ENCODE data around the gene ELL. TPM values are rescaled to one million over a fixed set of nuclear protein-coding genes. Genes with fewer than 3 reads are reported as not detected.

ELL gene
- total RNA-seq, 2 experiments from 2014 or later, result 46.2 to 46.8 TPM

- H3K4me3 Mint-ChIP-seq, result no peak overlapping the region
- ChIA-PET CTCF (interaction anchor here (1.1 kb wide), 1 partner anchor 13 kb away, joined by 5 read pairs; no protein-coding TSS in a partner anchor), POLR2A (no interaction called here)
These were observed 120.2 kb downstream of the ELL start for GRCh38 chr19:18401580-18402112.

GRCh38 chr19:18399008-18399407 lies 122.9 kb downstream of the ELL start:
- H3K4me3 Mint-ChIP-seq, result no peak overlapping the region
- H3K27ac Mint-ChIP-seq, result no peak overlapping the region
- DNase-seq, result peak in 1 of 14 experiments; percentile 40

More at GRCh38 chr19:18401580-18402112, 120.2 kb downstream of the ELL start:
- Histone ChIP-seq H3K9me3 (ENCODE audit: control insufficient read depth in 1 of 2, insufficient read depth in 1 of 2, low read length in 2 of 2) (no peaks in the 10 kb centered on the region), H3K27ac (ENCODE audit: low read depth in 1 of 2, low read length in 2 of 2) (no peak overlapping the region), H3K27me3 (ENCODE audit: control insufficient read depth in 1 of 2, insufficient read depth in 2 of 2, low read length in 2 of 2) (peaks cover 11 to 17% of the 10 kb centered on the region in 2 experiments), H3K36me3 (ENCODE audit: insufficient read depth, low read length) (no peaks in the 10 kb centered on the region), H3K4me1 (ENCODE audit: insufficient read depth, low read length) (peaks cover 10% of the 10 kb centered on the region), H3K4me3 (ENCODE audit: low read length) (no peak overlapping the region)
- no peaks in the 10 kb centered on the region for H3K9me3 Mint-ChIP-seq
- no peaks in the 10 kb centered on the region for H3K4me1 Mint-ChIP-seq (ENCODE audit: low read depth)
- DNase-seq, result peak in 3 of 14 experiments; percentile 34 to 77 (median 64)
- no peak for TF ChIP-seq CTCF (IDR thresholded peaks at IDR 0.05)
- intact Hi-C loops (cut with DNase I, micrococcal nuclease), result no loop called here
- H3K27me3 Mint-ChIP-seq, result peaks cover 21% of the 10 kb centered on the region
- no peak for ATAC-seq (ENCODE audit: poor library complexity)
- H3K27ac Mint-ChIP-seq, result no peak overlapping the region
- no peaks in the 10 kb centered on the region for H3K36me3 Mint-ChIP-seq (ENCODE audit: low read depth)

More at GRCh38 chr19:18399008-18399407, 122.9 kb downstream of the ELL start:
- H3K27ac ChIP-seq (ENCODE audit: low read depth in 1 of 2, low read length in 2 of 2), result no peak overlapping the region
- no peak for TF ChIP-seq CTCF (IDR thresholded peaks at IDR 0.05)
- CTCF ChIA-PET, result interaction anchor here (2.1 kb wide), 1 partner anchor 11 kb away, joined by 8 read pairs; no protein-coding TSS in a partner anchor
- Mint-ChIP-seq H3K27me3 (peaks cover 24% of the 10 kb centered on the region), H3K9me3 (no peaks in the 10 kb centered on the region), H3K4me1 (ENCODE audit: low read depth) (no peaks in the 10 kb centered on the region), H3K36me3 (ENCODE audit: low read depth) (no peaks in the 10 kb centered on the region)
- ATAC-seq (ENCODE audit: poor library complexity), result no peak
- H3K27me3 ChIP-seq (ENCODE audit: control insufficient read depth in 1 of 2, insufficient read depth in 2 of 2, low read length in 2 of 2), result peaks cover 17% of the 10 kb centered on the region in 2 experiments
- intact Hi-C loops (cut with DNase I, micrococcal nuclease), result no loop called here
- H3K36me3 ChIP-seq (ENCODE audit: insufficient read depth, low read length), result no peaks in the 10 kb centered on the region
- peaks cover 10% of the 10 kb centered on the region for H3K4me1 ChIP-seq (ENCODE audit: insufficient read depth, low read length)
- H3K4me3 ChIP-seq (ENCODE audit: low read length), result no peak overlapping the region
- POLR2A ChIA-PET, result no interaction called here
- H3K9me3 ChIP-seq (ENCODE audit: control insufficient read depth in 1 of 2, insufficient read depth in 1 of 2, low read length in 2 of 2), result peaks cover 0 to 7% of the 10 kb centered on the region in 2 experiments

Measured in CD4-positive, alpha-beta T cell (primary cell).